Measurements from ENCODE around the gene UBE2S.

- TF ChIP-seq CTCF (conservative IDR thresholded peaks at IDR 0.05; ENCODE audit: low read length) (no peak), EZH2phosphoT487 (IDR thresholded peaks at IDR 0.05; ENCODE audit: borderline replicate concordance) (no peak)
These were observed 14.5 kb downstream of the UBE2S start for GRCh38 chr19:55392820-55393761.
